ENCODE results near the gene TK2. TPM values are rescaled to one million over a fixed set of nuclear protein-coding genes. Genes with fewer than 3 reads are reported as not detected.
A peak's percentile ranks its signal among the peaks of the same experiment; 100 is the strongest.

Gene TK2
- total and polyA plus RNA-seq, 9 of the 15 experiments (the other 6 are each of a cell fraction or from before 2014, with no cell fraction given): 1.1 to 10.2 (median 5.3) TPM

DNA sequence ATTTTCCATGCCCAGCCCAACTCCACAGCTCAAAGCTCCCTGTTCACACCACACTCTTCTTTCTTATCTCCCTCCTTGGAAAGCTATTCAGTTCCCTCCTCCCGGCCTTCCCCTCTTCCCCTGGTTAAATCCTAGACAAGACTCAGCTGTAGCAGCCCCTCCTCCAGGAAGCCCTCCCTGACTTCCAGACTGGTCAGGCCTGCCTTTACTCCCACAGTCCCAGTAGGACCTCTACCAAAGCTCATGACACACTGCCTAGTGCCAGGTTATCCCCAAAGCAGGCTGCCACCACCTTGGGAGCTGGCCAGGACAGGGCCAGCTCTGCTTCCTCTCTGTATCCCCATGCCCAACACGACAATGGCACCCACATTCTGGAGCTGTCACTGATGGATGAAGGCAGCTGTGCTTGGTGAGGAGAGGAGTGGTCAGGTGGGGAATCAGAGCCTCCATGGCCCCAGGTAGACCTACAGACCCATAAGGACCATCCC lies 72.8 kb downstream of the TK2 start:
- Histone ChIP-seq H3K4me1 (replicated peaks in 1 of 2; ENCODE audit: control insufficient read depth in 2 of 2, insufficient read depth in 2 of 2, low read length in 2 of 2) (peaks cover 6 to 14% of the 10 kb centered on the region in 2 experiments; a peak in 4 of 5 replicates), H3K9me3 (replicated peaks; ENCODE audit: control insufficient read depth, insufficient read depth, low read depth, low read length) (no peaks in the 10 kb centered on the region), H2AFZ (ENCODE audit: low read depth, low read length) (no peak overlapping the region), H3K79me2 (ENCODE audit: control insufficient read depth, insufficient read depth, low read length) (no peaks in the 10 kb centered on the region), H3K9ac (ENCODE audit: insufficient read depth in 1 of 2, low read depth in 2 of 2, low read length in 2 of 2) (no peak overlapping the region), H3K36me3 (ENCODE audit: control insufficient read depth, insufficient read depth, low read length) (no peaks in the 10 kb centered on the region), H3K4me2 (ENCODE audit: insufficient read depth, low read length) (no peak overlapping the region), H3K4me3 (no peak overlapping the region), H3K9me1 (ENCODE audit: control insufficient read depth, insufficient read depth, low read length) (peaks cover 4% of the 10 kb centered on the region), H3K27ac (ENCODE audit: extremely low read depth, low read depth, low read length) (no peak overlapping the region), H3K27me3 (ENCODE audit: control insufficient read depth in 2 of 2, insufficient read depth in 2 of 2, low read length in 2 of 2) (peaks cover under 1 to 10% of the 10 kb centered on the region in 2 experiments; a peak in 3 of 5 replicates), H4K20me1 (replicated peaks; ENCODE audit: control insufficient read depth, insufficient read depth, low read length) (no peaks in the 10 kb centered on the region)
- intact Hi-C loops (cut with micrococcal nuclease): no loop called here
- in situ Hi-C loops (cut with MboI): no loop called here
- no TSS peak for BruUV-seq (replicated peaks)
- POLR2A ChIA-PET: interaction anchor here (0.9 to 1.2 kb wide), 5 partner anchors 15 to 76 kb away, joined by 3 to 5 read pairs (median 4); partner anchors contain the start of gene CKLF
- FAIRE-seq: no peak
- WGBS (ENCODE audit: insufficient coverage, low coverage, missing lambda C conversion rate): 0% methylated on average over 2 of the region's 2 CpGs
- TF ChIP-seq, protein P1, sequence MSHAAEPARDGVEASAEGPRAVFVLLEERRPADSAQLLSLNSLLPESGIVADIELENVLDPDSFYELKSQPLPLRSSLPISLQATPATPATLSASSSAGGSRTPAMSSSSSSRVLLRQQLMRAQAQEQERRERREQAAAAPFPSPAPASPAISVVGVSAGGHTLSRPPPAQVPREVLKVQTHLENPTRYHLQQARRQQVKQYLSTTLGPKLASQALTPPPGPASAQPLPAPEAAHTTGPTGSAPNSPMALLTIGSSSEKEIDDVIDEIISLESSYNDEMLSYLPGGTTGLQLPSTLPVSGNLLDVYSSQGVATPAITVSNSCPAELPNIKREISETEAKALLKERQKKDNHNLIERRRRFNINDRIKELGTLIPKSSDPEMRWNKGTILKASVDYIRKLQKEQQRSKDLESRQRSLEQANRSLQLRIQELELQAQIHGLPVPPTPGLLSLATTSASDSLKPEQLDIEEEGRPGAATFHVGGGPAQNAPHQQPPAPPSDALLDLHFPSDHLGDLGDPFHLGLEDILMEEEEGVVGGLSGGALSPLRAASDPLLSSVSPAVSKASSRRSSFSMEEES (CRISPR knock-in tag; IDR thresholded peaks at IDR 0.05): no peak
- 0 out of 4 replicates have a peak, but pooled peaks of 1 of the 2 experiments have one; percentile 16 for TF ChIP-seq KDM1A (IDR thresholded peaks at IDR 0.05)
- TF ChIP-seq ZFP30 (CRISPR knock-in tag; IDR thresholded peaks at IDR 0.05; ENCODE audit: borderline replicate concordance): no peak
- TF ChIP-seq ZFP36 (IDR thresholded peaks at IDR 0.05; ENCODE audit: low read depth, low read length, partially characterized antibody): peak; percentile 83
- no peak for TF ChIP-seq ZNF717 (CRISPR knock-in tag; IDR thresholded peaks at IDR 0.05)
- TF ChIP-seq BCOR (IDR thresholded peaks at IDR 0.05): 0 out of 2 replicates have a peak, but pooled peaks have one; percentile 51
- ATAC-seq: no peak
- no peak for DNase-seq (ENCODE audit: extremely low read depth in 1 of 4, low spot score in 3 of 4)
- CTCF ChIA-PET (ENCODE audit: low intra/inter-chr PET ratio): no interaction called here
